Sigmoid colon (tissue), 7 donors: ENCODE data around the gene LIAS. TPM values are rescaled to one million over a fixed set of nuclear protein-coding genes. Genes with fewer than 3 reads are reported as not detected.
A peak's percentile ranks its signal among the peaks of the same experiment; 100 is the strongest.

ENCODE experiments used
- DNase-seq: peaks from one replicate; pipeline ENCODE4 v3.0.0-alpha.2; 2019
- H3K27ac ChIP-seq, 4 donors: fragments of 200-600 bp; sonication (generic); one replicate each; pipeline ENCODE4 v1.5.1; 2016 to 2019; ENCODE audit warnings: mild to moderate bottlenecking in 1 of 4
- H3K27me3 ChIP-seq, 3 donors: fragments of 200-600 bp; sonication (generic); one replicate each; pipeline ENCODE4 v1.5.1; 2019; ENCODE audit warnings: mild to moderate bottlenecking in 1 of 3
- H3K36me3 ChIP-seq, 4 donors: fragments of 200-600 bp; sonication (generic); one replicate each; pipeline ENCODE4 v1.5.1; 2016 to 2019
- H3K4me1 ChIP-seq, 4 donors: fragments of 200-600 bp; sonication (generic); one replicate each; pipeline ENCODE4 v1.5.1; 2017 to 2019
- H3K4me3 ChIP-seq, 4 donors: fragments of 200-600 bp; sonication (generic); one replicate each; pipeline ENCODE4 v1.5.1; 2017 to 2019; ENCODE audit warnings: mild to moderate bottlenecking in 2 of 4, moderate library complexity in 1 of 4
- H3K9me3 ChIP-seq, 4 donors: fragments of 200-600 bp in 3 of 4; sonication (generic) in 3 of 4; one replicate each; pipeline versions ENCODE4 v1.5.1 to v1.6.1; 2013 to 2019
- CTCF ChIP-seq, 4 experiments: fragments of 450-650 bp in 3 of 4; fragments of 200-600 bp in 1 of 4; IDR thresholded peaks; one replicate each; pipeline ENCODE4 v1.5.1; 2016 to 2019; ENCODE audit warnings: antibody characterized with exemption in 4 of 4, mild to moderate bottlenecking in 3 of 4, moderate library complexity in 2 of 4
- EP300 ChIP-seq, 4 donors: sonication (generic); formaldehyde crosslinking; IDR thresholded peaks; one replicate each; pipeline ENCODE4 v1.6.1; 2017; ENCODE audit warnings: antibody characterized with exemption in 4 of 4
- POLR2A ChIP-seq, 2 donors: fragments of 450-650 bp; IDR thresholded peaks; one replicate each; pipeline ENCODE4 v1.6.1; 2016; ENCODE audit warnings: antibody characterized with exemption in 2 of 2, mild to moderate bottlenecking in 2 of 2, moderate library complexity in 2 of 2
- POLR2AphosphoS5 ChIP-seq, 4 donors: sonication (generic); formaldehyde crosslinking; IDR thresholded peaks; one replicate each; pipeline ENCODE4 v1.6.1; 2017; ENCODE audit warnings: antibody characterized with exemption in 4 of 4
- WGBS, 2 donors: extraction: QIAGEN DNeasy Blood & Tissue Kit; methylation state at CpG; one replicate each; pipeline ENCODE4 v1.1.7; 2013; 5-methylcytosine and 5-hydroxymethylcytosine counted together
- intact Hi-C: fragments of 100-400 bp; cut with DNase I; formaldehyde crosslinking; loops from one replicate; pipeline ENCODE4 v1.15.1; 2023
- polyA plus RNA-seq, 3 donors: library from polyadenylated mRNA; stranded (reverse); fragments of 200-250 nt; gene quantifications; one replicate each; pipeline ENCODE4 v1.2.3, GENCODE V29; 2013
- total RNA-seq, 4 donors: library from RNA; depleted of rRNA; stranded (reverse); fragments of >200 nt; gene quantifications; one replicate each; pipeline ENCODE4 v1.1.0, GENCODE V29; 2016
- donor health status: healthy with polysubstance abuse.
- donor health status: Bipolar disorder and iron deficiency.
- donor health status: healthy.

LIAS gene
- total and polyA plus RNA-seq, 7 donors = 16.1 to 24.8 (median 20.7) TPM

GRCh38 chr4:39450618-39451017 is 8.2 kb upstream of the LIAS start:
- Histone ChIP-seq H3K4me1 (peaks cover 0 to 19% (median 15%) of the 10 kb centered on the region in 4 donors), H3K27me3 (no peaks in the 10 kb centered on the region), H3K27ac (peak overlapping the region in 2 of 4 donors; percentile 12 to 24), H3K4me3 (no peak overlapping the region), H3K9me3 (no peaks in the 10 kb centered on the region), H3K36me3 (peaks cover 15 to 54% (median 38%) of the 10 kb centered on the region in 4 donors)
- intact Hi-C loops = no loop called here
- DNase-seq = no peak
- WGBS, 2 donors = 31 to 32% methylated on average over 2 of the region's 2 CpGs
- TF ChIP-seq EP300 (IDR thresholded peaks at IDR 0.05) (no peak), CTCF (IDR thresholded peaks at IDR 0.05) (no peak), POLR2AphosphoS5 (IDR thresholded peaks at IDR 0.05) (no peak), POLR2A (IDR thresholded peaks at IDR 0.05) (no peak)

GRCh38 chr4:39451423-39452023 is 7.3 kb upstream of the LIAS start:
- Histone ChIP-seq H3K4me3 (no peak overlapping the region), H3K4me1 (peaks cover 0 to 27% (median 24%) of the 10 kb centered on the region in 4 donors), H3K27ac (peak overlapping the region in 1 of 4 donors; percentile 24), H3K9me3 (no peaks in the 10 kb centered on the region), H3K36me3 (peaks cover 15 to 63% (median 46%) of the 10 kb centered on the region in 4 donors), H3K27me3 (no peaks in the 10 kb centered on the region)
- DNase-seq = no peak
- WGBS, 2 donors = 88 to 92% methylated on average over 6 of the region's 6 CpGs
- intact Hi-C loops = no loop called here
- TF ChIP-seq POLR2A (IDR thresholded peaks at IDR 0.05) (no peak), EP300 (IDR thresholded peaks at IDR 0.05) (no peak), CTCF (IDR thresholded peaks at IDR 0.05) (no peak), POLR2AphosphoS5 (IDR thresholded peaks at IDR 0.05) (no peak)

GRCh38 chr4:39452153-39452859 is 6.5 kb upstream of the LIAS start:
- H3K27me3 ChIP-seq = no peaks in the 10 kb centered on the region
- no peak for TF ChIP-seq CTCF (IDR thresholded peaks at IDR 0.05)
- no peak for TF ChIP-seq POLR2A (IDR thresholded peaks at IDR 0.05)
- TF ChIP-seq EP300 (IDR thresholded peaks at IDR 0.05) = no peak
- TF ChIP-seq POLR2AphosphoS5 (IDR thresholded peaks at IDR 0.05) = no peak
- intact Hi-C loops = no loop called here
- no peak for DNase-seq
- peaks cover 15 to 71% (median 54%) of the 10 kb centered on the region in 4 donors for H3K36me3 ChIP-seq
- no peak overlapping the region for H3K27ac ChIP-seq
- H3K4me1 ChIP-seq = peaks cover 0 to 27% (median 26%) of the 10 kb centered on the region in 4 donors
- no peak overlapping the region for H3K4me3 ChIP-seq
- H3K9me3 ChIP-seq = no peaks in the 10 kb centered on the region
- WGBS, 2 donors = 86 to 91% methylated on average over 6 of the region's 6 CpGs

GRCh38 chr4:39452860-39453587 is 5.8 kb upstream of the LIAS start:
- peaks cover 15 to 76% (median 58%) of the 10 kb centered on the region in 4 donors for H3K36me3 ChIP-seq
- H3K4me1 ChIP-seq = peaks cover 0 to 31% (median 30%) of the 10 kb centered on the region in 4 donors
- intact Hi-C loops = no loop called here
- H3K27ac ChIP-seq = no peak overlapping the region
- H3K9me3 ChIP-seq = no peaks in the 10 kb centered on the region
- TF ChIP-seq POLR2AphosphoS5 (IDR thresholded peaks at IDR 0.05) (peak in 1 of 4 donors; percentile 5), CTCF (IDR thresholded peaks at IDR 0.05) (no peak), POLR2A (IDR thresholded peaks at IDR 0.05) (no peak)
- DNase-seq = no peak
- no peak overlapping the region for H3K4me3 ChIP-seq
- no peaks in the 10 kb centered on the region for H3K27me3 ChIP-seq
- 84 to 91% methylated on average over 11 of the region's 11 CpGs for WGBS, 2 donors
